Neural progenitor cell (in vitro differentiated cells): ENCODE data around the gene HRH2. TPM values are rescaled to one million over a fixed set of nuclear protein-coding genes. Genes with fewer than 3 reads are reported as not detected.
A peak's percentile ranks its signal among the peaks of the same experiment; 100 is the strongest.

ENCODE experiments used
- DNase-seq: peaks from one replicate; pipeline ENCODE4 v3.0.0-alpha.2; 2016; ENCODE audit warnings: low spot score
- H2AFZ ChIP-seq: fragments of 200-600 bp; sonication (generic); replicated peaks from 2 replicates; pipeline ENCODE4 v1.6.1; 2016; ENCODE audit warnings: antibody characterized with exemption
- H3F3A ChIP-seq: fragments of 200-600 bp; sonication (generic); 2 replicates; pipeline ENCODE4 v1.6.1; 2016; ENCODE audit warnings: antibody characterized with exemption, low read depth
- H3K27ac ChIP-seq: fragments of 200-600 bp; sonication (generic); 2 replicates; pipeline ENCODE4 v1.5.1; 2016; ENCODE audit warnings: mild to moderate bottlenecking
- H3K27me3 ChIP-seq: fragments of 200-600 bp; sonication (generic); 2 replicates; pipeline ENCODE4 v1.6.1; 2016; ENCODE audit warnings: mild to moderate bottlenecking, moderate library complexity
- H3K36me3 ChIP-seq: fragments of 200-600 bp; sonication (generic); 2 replicates; pipeline ENCODE4 v1.5.1; 2016
- H3K4me1 ChIP-seq: fragments of 200-600 bp; sonication (generic); 2 replicates; pipeline ENCODE4 v1.6.1; 2016; ENCODE audit warnings: mixed run types
- H3K4me2 ChIP-seq: fragments of 200-600 bp; sonication (generic); 2 replicates; pipeline ENCODE4 v1.6.1; 2016
- H3K4me3 ChIP-seq: fragments of 200-600 bp; sonication (generic); 2 replicates; pipeline ENCODE4 v1.5.1; 2016
- H3K79me2 ChIP-seq: fragments of 200-600 bp; sonication (generic); 2 replicates; pipeline ENCODE4 v1.6.1; 2016; ENCODE audit warnings: low read depth
- H3K9ac ChIP-seq: fragments of 200-600 bp; sonication (generic); 2 replicates; pipeline ENCODE4 v1.6.1; 2016
- H3K9me3 ChIP-seq: fragments of 200-600 bp; sonication (generic); 2 replicates; pipeline ENCODE4 v1.5.1; 2016; ENCODE audit warnings: low read depth
- H4K20me1 ChIP-seq: fragments of 200-600 bp; sonication (generic); 2 replicates; pipeline ENCODE4 v1.6.1; 2016; ENCODE audit warnings: low read depth
- H3K27ac Mint-ChIP-seq: 3 replicates; pipeline ENCODE4 v1.8.0; 2021; ENCODE audit warnings: mixed read lengths
- H3K27me3 Mint-ChIP-seq: 2 replicates; pipeline ENCODE4 v1.8.0; 2022; ENCODE audit warnings: low read depth, mild to moderate bottlenecking, inconsistent platforms, moderate library complexity, mixed read lengths; ENCODE audit not compliant: insufficient read depth
- H3K36me3 Mint-ChIP-seq: 3 replicates; pipeline ENCODE4 v1.8.0; 2021; ENCODE audit warnings: mixed read lengths
- H3K4me1 Mint-ChIP-seq: 3 replicates; pipeline ENCODE4 v1.8.0; 2021; ENCODE audit warnings: mixed read lengths
- H3K4me3 Mint-ChIP-seq: 3 replicates; pipeline ENCODE4 v1.8.0; 2021; ENCODE audit warnings: mild to moderate bottlenecking, moderate library complexity, mixed read lengths
- H3K9me3 Mint-ChIP-seq: 3 replicates; pipeline ENCODE4 v1.8.0; 2020; ENCODE audit warnings: mixed read lengths
- EZH2 ChIP-seq: fragments of 200-600 bp; sonication (generic); IDR thresholded peaks from 2 replicates; pipeline ENCODE4 v1.6.1; 2017; ENCODE audit warnings: antibody characterized with exemption, mild to moderate bottlenecking, moderate library complexity
- EZH2phosphoT487 ChIP-seq: fragments of 200-600 bp; sonication (generic); IDR thresholded peaks from 2 replicates; pipeline ENCODE4 v1.6.1; 2017; ENCODE audit warnings: antibody characterized with exemption
- total RNA-seq: library from RNA; depleted of rRNA; stranded (reverse); fragments of >200 nt; gene quantifications from 2 replicates; pipeline ENCODE4 v1.2.3, GENCODE V29; 2015; ENCODE audit warnings: low replicate concordance
- TF ChIP-seq, protein P1 (sequence below): fragments of 200-600 bp; sonication (generic); IDR thresholded peaks from 2 replicates; pipeline ENCODE4 v1.5.1; 2017; ENCODE audit warnings: antibody characterized with exemption, mild to moderate bottlenecking

The HRH2 gene
- total RNA-seq, 1 donor from 2014 or later = not detected

- no peak overlapping the region for H3K4me3 ChIP-seq
- no peaks in the 10 kb centered on the region for H4K20me1 ChIP-seq
- no peak overlapping the region for H3K27ac ChIP-seq
- no peaks in the 10 kb centered on the region for H3F3A ChIP-seq
- Mint-ChIP-seq H3K4me3 (no peak overlapping the region), H3K27ac (no peak overlapping the region), H3K4me1 (peaks cover 17% of the 10 kb centered on the region), H3K27me3 (peaks cover 7% of the 10 kb centered on the region), H3K36me3 (no peaks in the 10 kb centered on the region), H3K9me3 (peaks cover 2% of the 10 kb centered on the region)
- no peaks in the 10 kb centered on the region for H3K9me3 ChIP-seq
- no peak overlapping the region for H3K9ac ChIP-seq
- TF ChIP-seq, protein P1, sequence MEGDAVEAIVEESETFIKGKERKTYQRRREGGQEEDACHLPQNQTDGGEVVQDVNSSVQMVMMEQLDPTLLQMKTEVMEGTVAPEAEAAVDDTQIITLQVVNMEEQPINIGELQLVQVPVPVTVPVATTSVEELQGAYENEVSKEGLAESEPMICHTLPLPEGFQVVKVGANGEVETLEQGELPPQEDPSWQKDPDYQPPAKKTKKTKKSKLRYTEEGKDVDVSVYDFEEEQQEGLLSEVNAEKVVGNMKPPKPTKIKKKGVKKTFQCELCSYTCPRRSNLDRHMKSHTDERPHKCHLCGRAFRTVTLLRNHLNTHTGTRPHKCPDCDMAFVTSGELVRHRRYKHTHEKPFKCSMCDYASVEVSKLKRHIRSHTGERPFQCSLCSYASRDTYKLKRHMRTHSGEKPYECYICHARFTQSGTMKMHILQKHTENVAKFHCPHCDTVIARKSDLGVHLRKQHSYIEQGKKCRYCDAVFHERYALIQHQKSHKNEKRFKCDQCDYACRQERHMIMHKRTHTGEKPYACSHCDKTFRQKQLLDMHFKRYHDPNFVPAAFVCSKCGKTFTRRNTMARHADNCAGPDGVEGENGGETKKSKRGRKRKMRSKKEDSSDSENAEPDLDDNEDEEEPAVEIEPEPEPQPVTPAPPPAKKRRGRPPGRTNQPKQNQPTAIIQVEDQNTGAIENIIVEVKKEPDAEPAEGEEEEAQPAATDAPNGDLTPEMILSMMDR = no peak
- TF ChIP-seq EZH2phosphoT487 (no peak), EZH2 (no peak)
- H3K79me2 ChIP-seq = no peaks in the 10 kb centered on the region
- no peak overlapping the region for H3K4me2 ChIP-seq
- no peaks in the 10 kb centered on the region for H3K36me3 ChIP-seq
- no peak overlapping the region for H2AFZ ChIP-seq
- no peak for DNase-seq
- H3K27me3 ChIP-seq = no peaks in the 10 kb centered on the region
- peaks cover 13% of the 10 kb centered on the region for H3K4me1 ChIP-seq
These were observed 21.9 kb upstream of the HRH2 start for GRCh38 chr5:175635854-175636584.

DNA sequence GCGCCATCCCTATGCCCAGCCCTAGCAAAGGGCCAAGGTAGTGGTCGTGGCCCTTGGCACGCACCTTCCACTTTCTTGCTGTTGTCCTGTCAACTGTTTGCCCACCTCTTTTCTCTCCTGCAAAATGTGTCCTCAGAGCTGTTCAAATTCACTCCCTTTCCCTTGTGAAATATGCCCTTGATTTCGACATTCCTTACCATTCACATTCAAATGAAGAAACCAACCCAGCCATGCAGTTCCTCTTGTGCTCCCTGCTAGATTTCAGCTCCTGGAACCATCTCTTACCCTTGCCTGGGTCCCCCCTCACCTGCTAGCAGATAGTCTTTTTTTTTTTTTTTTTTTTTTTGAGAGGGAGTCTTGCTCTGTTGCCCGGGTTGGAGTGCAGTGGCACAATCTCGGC lies 19.6 kb upstream of the HRH2 start:
- TF ChIP-seq EZH2phosphoT487 (no peak), EZH2 (no peak)
- TF ChIP-seq, protein P1 = no peak
- H3K36me3 ChIP-seq = no peaks in the 10 kb centered on the region
- peaks cover 13% of the 10 kb centered on the region for H3K4me1 ChIP-seq
- no peak overlapping the region for H3K4me3 Mint-ChIP-seq
- H3K4me1 Mint-ChIP-seq = peaks cover 17% of the 10 kb centered on the region
- H3K27ac Mint-ChIP-seq = no peak overlapping the region
- H3K27ac ChIP-seq = no peak overlapping the region
- peaks cover 7% of the 10 kb centered on the region for H3K27me3 Mint-ChIP-seq
- no peak for DNase-seq
- H3K9me3 ChIP-seq = no peaks in the 10 kb centered on the region
- H3K9ac ChIP-seq = no peak overlapping the region
- H3F3A ChIP-seq = no peaks in the 10 kb centered on the region
- H3K79me2 ChIP-seq = no peaks in the 10 kb centered on the region
- H3K36me3 Mint-ChIP-seq = no peaks in the 10 kb centered on the region
- H3K9me3 Mint-ChIP-seq = no peaks in the 10 kb centered on the region
- no peaks in the 10 kb centered on the region for H4K20me1 ChIP-seq
- no peak overlapping the region for H3K4me2 ChIP-seq
- no peak overlapping the region for H2AFZ ChIP-seq
- no peaks in the 10 kb centered on the region for H3K27me3 ChIP-seq
- no peak overlapping the region for H3K4me3 ChIP-seq

DNA sequence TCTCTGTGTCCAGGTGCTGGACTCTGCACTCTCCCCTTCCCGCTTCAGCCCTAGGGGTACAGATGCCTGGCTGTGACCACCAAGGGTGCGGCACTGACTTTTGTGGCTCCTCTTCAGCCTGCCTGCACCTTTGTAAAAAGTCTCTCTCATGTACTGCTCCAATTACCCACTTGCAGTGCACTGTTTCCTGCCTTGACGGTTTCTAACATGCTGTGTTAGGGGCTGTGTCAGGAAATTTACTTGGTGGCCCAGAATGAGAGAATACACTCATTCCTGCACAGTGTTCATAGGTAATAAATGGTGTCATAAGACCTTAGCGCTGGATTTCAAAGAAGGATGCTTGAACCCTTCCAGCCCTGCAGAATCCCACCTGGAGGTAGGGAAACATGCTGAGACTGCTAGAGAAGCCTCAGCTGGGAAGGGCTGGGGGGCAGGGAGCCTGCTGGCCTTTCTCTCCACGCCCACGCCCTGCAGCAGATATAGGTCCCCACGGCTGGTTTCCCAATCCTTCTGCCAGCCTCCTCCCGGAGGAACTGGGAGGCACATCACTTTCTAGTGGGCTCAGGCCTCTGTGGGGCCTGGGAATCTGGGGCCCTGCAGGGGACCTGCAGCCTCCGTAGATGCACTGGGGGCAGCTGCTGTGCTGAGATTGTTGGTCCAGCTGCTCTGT lies 17.6 kb upstream of the HRH2 start:
- H3K79me2 ChIP-seq = no peaks in the 10 kb centered on the region
- no peak for DNase-seq
- H3K27me3 Mint-ChIP-seq = peaks cover 7% of the 10 kb centered on the region
- H3K27me3 ChIP-seq = no peaks in the 10 kb centered on the region
- peaks cover 13% of the 10 kb centered on the region for H3K4me1 ChIP-seq
- H3K36me3 ChIP-seq = no peaks in the 10 kb centered on the region
- peaks cover 17% of the 10 kb centered on the region for H3K4me1 Mint-ChIP-seq
- peak overlapping the region; percentile 32 for H3K4me2 ChIP-seq
- no peaks in the 10 kb centered on the region for H3K9me3 Mint-ChIP-seq
- H3K9me3 ChIP-seq = no peaks in the 10 kb centered on the region
- TF ChIP-seq, protein P1 = no peak
- TF ChIP-seq EZH2 (no peak), EZH2phosphoT487 (no peak)
- H4K20me1 ChIP-seq = no peaks in the 10 kb centered on the region
- H3K4me3 Mint-ChIP-seq = no peak overlapping the region
- no peaks in the 10 kb centered on the region for H3F3A ChIP-seq
- no peaks in the 10 kb centered on the region for H3K36me3 Mint-ChIP-seq
- no peak overlapping the region for H3K27ac ChIP-seq
- H3K4me3 ChIP-seq = no peak overlapping the region
- H3K27ac Mint-ChIP-seq = peak overlapping the region; percentile 40
- H3K9ac ChIP-seq = no peak overlapping the region
- peak overlapping the region; percentile 39 for H2AFZ ChIP-seq
